HepG2 (cell line): Measurements from ENCODE around the gene SEC61A1. TPM values are rescaled to one million over a fixed set of nuclear protein-coding genes. Genes with fewer than 3 reads are reported as not detected.
A peak's percentile ranks its signal among the peaks of the same experiment; 100 is the strongest.

ENCODE experiments used
- CSRNP2 ChIP-seq: sonication (generic); formaldehyde crosslinking; conservative IDR thresholded peaks from 2 replicates; pipeline ENCODE4 v1.8.0; 2022; ENCODE audit warnings: low read depth, missing genetic modification reagents
- GTF3A ChIP-seq: sonication (generic); formaldehyde crosslinking; conservative IDR thresholded peaks from 2 replicates; pipeline ENCODE4 v1.4.0; 2020; ENCODE audit warnings: mild to moderate bottlenecking, missing genetic modification reagents
- HDAC1 ChIP-seq: sonication (generic); formaldehyde crosslinking; IDR thresholded peaks from 2 replicates; pipeline ENCODE4 v1.5.1; 2020; ENCODE audit warnings: mild to moderate bottlenecking, missing genetic modification reagents
- MLLT10 ChIP-seq: sonication (generic); formaldehyde crosslinking; IDR thresholded peaks from 2 replicates; pipeline ENCODE4 v1.4.0; 2020; ENCODE audit warnings: missing genetic modification reagents
- NFKBIZ ChIP-seq: IDR thresholded peaks from 2 replicates; pipeline ENCODE4 v1.6.1; 2018; ENCODE audit warnings: missing genetic modification reagents, missing compliant biosample characterization
- SOX6 ChIP-seq, 2 experiments: fragments of 450-650 bp in 1 of 2; sonication (generic) in 1 of 2; formaldehyde crosslinking in 1 of 2; IDR thresholded peaks; 2 replicates each; pipeline versions ENCODE4 v1.4.0 to v1.6.1; 2017 to 2020; ENCODE audit warnings: antibody characterized with exemption in 1 of 2, mild to moderate bottlenecking in 1 of 2, missing genetic modification reagents in 1 of 2
- ZNF136 ChIP-seq: sonication (generic); formaldehyde crosslinking; IDR thresholded peaks from 2 replicates; pipeline ENCODE4 v1.8.1; 2022; ENCODE audit warnings: low read depth, mild to moderate bottlenecking, moderate library complexity, missing genetic modification reagents
- ZNF746 ChIP-seq: sonication (generic); formaldehyde crosslinking; IDR thresholded peaks from 2 replicates; pipeline ENCODE4 v1.8.0; 2022; ENCODE audit warnings: mild to moderate bottlenecking, missing genetic modification reagents
- ZNF75D ChIP-seq: sonication (generic); formaldehyde crosslinking; IDR thresholded peaks from 2 replicates; pipeline ENCODE4 v1.8.1; 2023; ENCODE audit warnings: missing genetic modification reagents, mild to moderate bottlenecking, borderline replicate concordance
- polyA plus RNA-seq, 8 experiments: library from polyadenylated mRNA; depleted of rRNA in 3 of 8; stranded (reverse) in 7 of 8; unstranded in 1 of 8; fragments of >200 nt; fragmentation: Illumina TruSeq in 4 of 8; extraction: Trizol in 4 of 8; gene quantifications; 2 replicates each; pipeline versions ENCODE4 v1.2.1 to v1.2.3, GENCODE V29; 2011 to 2016; ENCODE audit warnings: low read depth in 4 of 8, missing spikeins in 1 of 8, mixed read lengths in 1 of 8; ENCODE audit not compliant: insufficient read depth in 1 of 8
- total RNA-seq, 5 experiments: library from RNA; depleted of rRNA; stranded (reverse); fragments of >200 nt; fragmentation: Illumina TruSeq; extraction: Trizol; gene quantifications; 2 replicates each; pipeline ENCODE4 v1.2.3, GENCODE V29; 2016; ENCODE audit warnings: low read depth in 1 of 5
- TF ChIP-seq, protein P1 (sequence below), 2 experiments: IDR thresholded peaks; 2 replicates each; pipeline ENCODE4 v1.6.1; 2011 to 2012; ENCODE audit warnings: low read length in 2 of 2, borderline replicate concordance in 1 of 2, low read depth in 1 of 2, mild to moderate bottlenecking in 1 of 2, moderate library complexity in 1 of 2
- TF ChIP-seq, protein P2 (sequence below): sonication (generic); formaldehyde crosslinking; IDR thresholded peaks from 2 replicates; pipeline ENCODE4 v1.4.0; 2020; ENCODE audit warnings: missing genetic modification reagents, borderline replicate concordance
- TF ChIP-seq, protein P3 (sequence below): sonication (generic); formaldehyde crosslinking; IDR thresholded peaks from 2 replicates; pipeline ENCODE4 v1.4.0; 2020; ENCODE audit warnings: missing genetic modification reagents

SEC61A1 gene
- total and polyA plus RNA-seq, 2 of the 13 experiments (the other 11 are each of a cell fraction or from before 2014, with no cell fraction given) = 170 to 203 TPM

DNA sequence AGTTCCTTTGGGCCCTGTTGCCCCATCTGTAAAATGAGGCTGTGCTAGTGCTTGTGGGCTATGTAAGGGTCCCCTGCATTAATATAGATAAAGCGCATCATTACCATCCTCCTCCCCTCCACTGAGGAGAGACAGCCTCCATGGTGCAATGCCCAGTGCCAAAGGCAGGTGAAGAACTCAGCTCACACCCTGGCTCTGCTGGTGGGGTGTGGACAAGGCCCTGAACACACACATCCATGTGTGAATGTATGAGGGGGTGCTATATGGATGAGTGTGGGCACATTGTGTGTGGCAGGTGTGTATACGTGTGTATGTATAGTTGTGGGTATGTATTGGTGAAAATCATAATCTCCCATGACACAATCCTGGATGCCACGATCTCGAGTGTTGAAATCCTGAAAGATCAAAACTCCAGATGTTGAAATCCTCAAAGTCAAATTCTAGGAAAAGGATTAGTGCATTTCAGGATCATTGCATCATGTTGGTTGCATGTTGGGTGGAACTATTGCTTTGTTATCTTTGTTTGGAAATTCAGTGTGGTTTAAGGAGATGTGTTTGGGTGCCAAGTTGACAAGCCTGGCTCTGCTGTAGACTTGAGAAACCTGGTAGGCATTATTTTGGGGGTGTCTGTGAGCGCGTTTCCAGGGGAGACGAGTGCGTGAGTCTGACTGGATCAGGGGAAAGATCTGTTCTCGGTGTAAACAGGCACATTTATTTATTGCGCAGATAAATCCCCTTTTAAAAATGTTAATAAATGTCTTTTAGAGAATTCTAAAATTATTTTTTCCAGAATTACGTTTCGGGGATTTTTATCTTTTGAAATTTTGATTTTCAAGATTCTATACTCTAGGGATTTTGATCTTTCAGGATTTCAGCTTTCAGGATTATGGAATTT is 42.0 kb upstream of the SEC61A1 start (continued):
- TF ChIP-seq, protein P1, sequence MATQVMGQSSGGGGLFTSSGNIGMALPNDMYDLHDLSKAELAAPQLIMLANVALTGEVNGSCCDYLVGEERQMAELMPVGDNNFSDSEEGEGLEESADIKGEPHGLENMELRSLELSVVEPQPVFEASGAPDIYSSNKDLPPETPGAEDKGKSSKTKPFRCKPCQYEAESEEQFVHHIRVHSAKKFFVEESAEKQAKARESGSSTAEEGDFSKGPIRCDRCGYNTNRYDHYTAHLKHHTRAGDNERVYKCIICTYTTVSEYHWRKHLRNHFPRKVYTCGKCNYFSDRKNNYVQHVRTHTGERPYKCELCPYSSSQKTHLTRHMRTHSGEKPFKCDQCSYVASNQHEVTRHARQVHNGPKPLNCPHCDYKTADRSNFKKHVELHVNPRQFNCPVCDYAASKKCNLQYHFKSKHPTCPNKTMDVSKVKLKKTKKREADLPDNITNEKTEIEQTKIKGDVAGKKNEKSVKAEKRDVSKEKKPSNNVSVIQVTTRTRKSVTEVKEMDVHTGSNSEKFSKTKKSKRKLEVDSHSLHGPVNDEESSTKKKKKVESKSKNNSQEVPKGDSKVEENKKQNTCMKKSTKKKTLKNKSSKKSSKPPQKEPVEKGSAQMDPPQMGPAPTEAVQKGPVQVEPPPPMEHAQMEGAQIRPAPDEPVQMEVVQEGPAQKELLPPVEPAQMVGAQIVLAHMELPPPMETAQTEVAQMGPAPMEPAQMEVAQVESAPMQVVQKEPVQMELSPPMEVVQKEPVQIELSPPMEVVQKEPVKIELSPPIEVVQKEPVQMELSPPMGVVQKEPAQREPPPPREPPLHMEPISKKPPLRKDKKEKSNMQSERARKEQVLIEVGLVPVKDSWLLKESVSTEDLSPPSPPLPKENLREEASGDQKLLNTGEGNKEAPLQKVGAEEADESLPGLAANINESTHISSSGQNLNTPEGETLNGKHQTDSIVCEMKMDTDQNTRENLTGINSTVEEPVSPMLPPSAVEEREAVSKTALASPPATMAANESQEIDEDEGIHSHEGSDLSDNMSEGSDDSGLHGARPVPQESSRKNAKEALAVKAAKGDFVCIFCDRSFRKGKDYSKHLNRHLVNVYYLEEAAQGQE (IDR thresholded peaks at IDR 0.05; ENCODE audit: borderline replicate concordance in 1 of 2, low read depth in 1 of 2, low read length in 2 of 2) = no peak
- TF ChIP-seq, protein P2, sequence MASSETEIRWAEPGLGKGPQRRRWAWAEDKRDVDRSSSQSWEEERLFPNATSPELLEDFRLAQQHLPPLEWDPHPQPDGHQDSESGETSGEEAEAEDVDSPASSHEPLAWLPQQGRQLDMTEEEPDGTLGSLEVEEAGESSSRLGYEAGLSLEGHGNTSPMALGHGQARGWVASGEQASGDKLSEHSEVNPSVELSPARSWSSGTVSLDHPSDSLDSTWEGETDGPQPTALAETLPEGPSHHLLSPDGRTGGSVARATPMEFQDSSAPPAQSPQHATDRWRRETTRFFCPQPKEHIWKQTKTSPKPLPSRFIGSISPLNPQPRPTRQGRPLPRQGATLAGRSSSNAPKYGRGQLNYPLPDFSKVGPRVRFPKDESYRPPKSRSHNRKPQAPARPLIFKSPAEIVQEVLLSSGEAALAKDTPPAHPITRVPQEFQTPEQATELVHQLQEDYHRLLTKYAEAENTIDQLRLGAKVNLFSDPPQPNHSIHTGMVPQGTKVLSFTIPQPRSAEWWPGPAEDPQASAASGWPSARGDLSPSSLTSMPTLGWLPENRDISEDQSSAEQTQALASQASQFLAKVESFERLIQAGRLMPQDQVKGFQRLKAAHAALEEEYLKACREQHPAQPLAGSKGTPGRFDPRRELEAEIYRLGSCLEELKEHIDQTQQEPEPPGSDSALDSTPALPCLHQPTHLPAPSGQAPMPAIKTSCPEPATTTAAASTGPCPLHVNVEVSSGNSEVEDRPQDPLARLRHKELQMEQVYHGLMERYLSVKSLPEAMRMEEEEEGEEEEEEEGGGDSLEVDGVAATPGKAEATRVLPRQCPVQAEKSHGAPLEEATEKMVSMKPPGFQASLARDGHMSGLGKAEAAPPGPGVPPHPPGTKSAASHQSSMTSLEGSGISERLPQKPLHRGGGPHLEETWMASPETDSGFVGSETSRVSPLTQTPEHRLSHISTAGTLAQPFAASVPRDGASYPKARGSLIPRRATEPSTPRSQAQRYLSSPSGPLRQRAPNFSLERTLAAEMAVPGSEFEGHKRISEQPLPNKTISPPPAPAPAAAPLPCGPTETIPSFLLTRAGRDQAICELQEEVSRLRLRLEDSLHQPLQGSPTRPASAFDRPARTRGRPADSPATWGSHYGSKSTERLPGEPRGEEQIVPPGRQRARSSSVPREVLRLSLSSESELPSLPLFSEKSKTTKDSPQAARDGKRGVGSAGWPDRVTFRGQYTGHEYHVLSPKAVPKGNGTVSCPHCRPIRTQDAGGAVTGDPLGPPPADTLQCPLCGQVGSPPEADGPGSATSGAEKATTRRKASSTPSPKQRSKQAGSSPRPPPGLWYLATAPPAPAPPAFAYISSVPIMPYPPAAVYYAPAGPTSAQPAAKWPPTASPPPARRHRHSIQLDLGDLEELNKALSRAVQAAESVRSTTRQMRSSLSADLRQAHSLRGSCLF (CRISPR knock-in tag) = no peak
- TF ChIP-seq ZNF75D (CRISPR knock-in tag) (no peak), SOX6 (IDR thresholded peaks at IDR 0.05) (no peak), SOX6 (CRISPR knock-in tag; IDR thresholded peaks at IDR 0.05) (peak; percentile 88), MLLT10 (no peak), ZNF746 (CRISPR knock-in tag) (no peak), NFKBIZ (CRISPR knock-in tag) (no peak), GTF3A (no peak), CSRNP2 (CRISPR knock-in tag) (no peak), ZNF136 (CRISPR knock-in tag) (no peak), HDAC1 (no peak)
- TF ChIP-seq, protein P3, sequence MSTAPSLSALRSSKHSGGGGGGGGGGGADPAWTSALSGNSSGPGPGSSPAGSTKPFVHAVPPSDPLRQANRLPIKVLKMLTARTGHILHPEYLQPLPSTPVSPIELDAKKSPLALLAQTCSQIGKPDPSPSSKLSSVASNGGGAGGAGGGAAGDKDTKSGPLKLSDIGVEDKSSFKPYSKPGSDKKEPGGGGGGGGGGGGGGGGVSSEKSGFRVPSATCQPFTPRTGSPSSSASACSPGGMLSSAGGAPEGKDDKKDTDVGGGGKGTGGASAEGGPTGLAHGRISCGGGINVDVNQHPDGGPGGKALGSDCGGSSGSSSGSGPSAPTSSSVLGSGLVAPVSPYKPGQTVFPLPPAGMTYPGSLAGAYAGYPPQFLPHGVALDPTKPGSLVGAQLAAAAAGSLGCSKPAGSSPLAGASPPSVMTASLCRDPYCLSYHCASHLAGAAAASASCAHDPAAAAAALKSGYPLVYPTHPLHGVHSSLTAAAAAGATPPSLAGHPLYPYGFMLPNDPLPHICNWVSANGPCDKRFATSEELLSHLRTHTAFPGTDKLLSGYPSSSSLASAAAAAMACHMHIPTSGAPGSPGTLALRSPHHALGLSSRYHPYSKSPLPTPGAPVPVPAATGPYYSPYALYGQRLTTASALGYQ = no peak
